ENCODE results near the gene SEC14L5.
"Not testable (repeated sequence)": the region's sequence is repeated elsewhere in the genome, so short reads cannot be mapped to it uniquely, and the experiment has no call there.

Gene SEC14L5

GRCh38 chr16:5042574-5043171 lies 84.5 kb downstream of the SEC14L5 start:
- DNase-seq, result no peak

GRCh38 chr16:5044011-5044540 lies 85.9 kb downstream of the SEC14L5 start:
- DNase-seq, result no peak

DNA sequence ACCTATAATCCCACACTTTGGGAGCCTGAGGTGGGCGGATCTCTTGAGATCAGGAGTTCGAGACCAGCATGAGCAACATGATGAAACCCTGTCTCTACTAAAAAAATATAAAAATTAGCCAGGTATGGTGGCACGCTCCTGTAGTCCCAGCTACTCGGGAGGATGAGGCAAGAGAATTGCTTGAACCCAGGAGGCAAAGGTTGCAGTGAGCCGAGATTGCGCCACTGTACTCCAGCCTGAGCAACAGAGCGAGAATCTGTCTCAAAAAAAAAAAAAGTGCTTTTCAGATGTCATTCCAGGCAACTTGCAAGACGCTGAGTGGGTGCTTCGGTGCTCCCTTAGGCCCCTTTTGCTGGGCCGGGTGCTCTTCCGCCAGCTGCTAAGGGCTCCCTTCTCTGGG lies 86.5 kb downstream of the SEC14L5 start:
- DNase-seq, result not testable (repeated sequence)

DNA sequence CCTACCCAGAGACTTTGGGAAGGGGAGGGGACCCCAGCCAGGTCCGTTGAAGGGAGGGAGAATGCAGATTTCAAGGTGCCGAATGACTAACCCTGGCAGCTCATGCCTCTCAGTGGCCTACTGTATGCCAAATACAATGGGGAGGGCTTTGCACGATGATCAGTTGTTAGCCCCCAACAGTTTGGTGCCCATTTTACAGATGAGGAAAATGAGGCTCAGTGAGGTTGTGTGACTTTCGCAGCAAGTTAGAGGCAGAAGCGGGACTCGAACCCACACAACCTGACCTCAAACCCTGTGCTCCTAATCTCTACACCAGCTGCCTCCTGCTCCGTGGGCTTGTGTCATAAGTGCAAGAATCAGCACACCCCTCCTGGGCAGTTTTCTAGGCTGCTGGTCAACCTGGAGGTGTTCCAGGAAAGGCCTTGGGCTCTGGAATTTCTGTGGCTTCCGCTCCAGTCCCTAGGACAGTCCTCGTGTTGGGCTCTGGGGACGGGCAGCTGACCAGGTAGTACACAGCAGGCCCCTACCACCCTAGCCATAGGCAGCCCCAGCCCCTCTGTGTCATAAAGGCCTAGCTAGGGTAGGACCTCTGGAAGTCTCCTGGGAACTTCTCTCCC lies 87.5 kb downstream of the SEC14L5 start:
- no peak for DNase-seq

DNA sequence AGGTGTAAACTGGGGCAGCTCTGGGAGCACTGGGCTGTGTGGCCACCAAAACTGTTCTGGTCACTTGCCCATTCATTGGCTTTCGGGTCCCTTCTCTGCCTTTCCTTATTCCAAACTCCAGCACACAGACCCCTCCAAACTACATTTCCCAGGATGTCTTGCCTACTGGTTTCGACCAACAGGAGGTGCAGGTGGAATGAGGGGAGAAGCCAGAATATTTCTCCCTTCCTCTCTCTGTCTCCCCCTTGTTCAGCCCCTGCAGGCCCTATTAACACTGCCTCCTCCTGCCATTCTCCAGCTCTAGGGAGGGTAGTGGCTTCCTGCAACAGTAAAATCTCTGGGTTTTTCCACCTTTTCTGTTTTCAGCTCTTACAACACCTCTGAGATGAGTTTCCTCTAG lies 88.8 kb downstream of the SEC14L5 start:
- DNase-seq, result no peak

DNA sequence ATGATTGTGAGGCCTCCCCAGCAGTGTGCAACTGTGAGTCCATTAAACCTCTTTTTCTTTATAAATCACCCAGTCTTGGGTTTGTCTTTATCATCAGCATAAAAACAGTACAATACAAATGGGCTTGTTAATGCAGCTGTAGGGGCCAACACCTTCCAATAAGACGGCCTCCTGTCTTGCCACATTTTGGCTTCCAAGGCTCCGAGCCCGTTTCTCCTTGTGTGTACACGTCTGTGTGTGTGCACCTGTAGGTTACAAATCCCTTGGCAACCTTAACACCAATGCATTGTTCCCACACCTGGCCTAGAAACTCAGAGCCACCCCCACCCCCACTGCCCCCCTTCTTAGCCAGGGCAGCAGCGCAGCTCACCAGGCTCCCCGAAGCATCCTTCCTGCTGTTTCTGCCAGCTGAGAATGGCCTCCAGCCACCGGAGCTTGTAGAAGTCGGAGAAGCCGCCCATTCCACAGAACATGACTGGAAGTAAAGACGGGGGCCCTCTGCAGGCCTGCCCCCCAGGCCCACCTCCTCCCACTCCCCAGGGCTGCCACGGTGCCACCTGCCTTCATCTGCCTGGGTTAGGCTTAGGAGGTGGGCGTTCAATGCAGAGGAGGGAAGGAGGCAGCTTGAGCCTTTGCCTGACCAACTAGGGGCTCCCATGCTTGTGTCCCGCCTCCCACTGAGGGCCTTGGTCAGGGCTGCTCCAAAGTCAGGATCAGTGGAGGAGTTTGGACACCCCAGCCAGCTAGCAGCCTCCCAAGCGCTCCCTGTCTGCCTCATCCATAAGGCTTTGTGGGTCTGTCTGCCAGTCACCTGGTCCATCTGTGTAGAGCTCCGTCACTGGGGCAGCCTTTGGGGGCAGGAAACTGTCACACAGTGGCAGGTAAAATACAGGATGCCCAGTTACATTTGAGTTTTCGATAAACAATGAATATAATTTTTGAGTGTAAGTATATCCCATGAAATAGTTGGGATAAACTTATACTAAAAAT lies 97.0 kb downstream of the SEC14L5 start:
- no peak for DNase-seq

- no peak for DNase-seq
Measured at GRCh38 chr16:5056352-5056751, 98.2 kb downstream of the SEC14L5 start.

GRCh38 chr16:5058476-5058875 lies 100.3 kb downstream of the SEC14L5 start:
- peak in 1 of 2 experiments; percentile 0 for DNase-seq

- no peak for DNase-seq
Measured at GRCh38 chr16:5059386-5060072, 101.4 kb downstream of the SEC14L5 start.

DNA sequence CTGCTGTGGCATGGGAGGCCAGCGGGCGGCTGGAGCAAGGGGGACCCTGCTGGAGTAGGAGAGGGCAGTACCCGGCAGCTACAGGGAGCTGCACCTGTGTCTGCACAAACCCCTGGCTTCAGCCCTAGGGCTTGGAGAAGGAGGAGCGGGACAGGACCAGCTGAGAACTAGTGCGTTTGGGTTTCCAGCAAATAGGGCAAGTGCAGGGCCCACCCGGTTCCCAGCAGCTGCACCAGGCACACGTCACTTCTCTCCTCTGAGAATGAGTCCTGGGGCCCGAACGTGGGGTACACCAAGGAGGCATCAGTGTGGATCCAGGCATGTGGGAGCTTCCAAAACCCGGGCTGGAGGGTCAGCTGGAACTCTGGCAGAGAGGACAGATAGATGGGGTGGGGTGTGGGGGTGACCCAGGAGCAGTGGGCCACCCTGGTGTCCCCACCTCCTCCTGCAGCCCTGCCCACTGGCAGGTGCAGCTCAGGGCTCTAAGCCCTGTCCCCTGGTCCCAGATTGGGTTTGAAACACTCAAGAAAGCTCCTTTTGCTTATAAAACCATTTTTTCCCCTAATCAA lies 102.0 kb downstream of the SEC14L5 start:
- no peak for DNase-seq

GRCh38 chr16:5062051-5062450 lies 103.9 kb downstream of the SEC14L5 start:
- no peak for DNase-seq

DNA sequence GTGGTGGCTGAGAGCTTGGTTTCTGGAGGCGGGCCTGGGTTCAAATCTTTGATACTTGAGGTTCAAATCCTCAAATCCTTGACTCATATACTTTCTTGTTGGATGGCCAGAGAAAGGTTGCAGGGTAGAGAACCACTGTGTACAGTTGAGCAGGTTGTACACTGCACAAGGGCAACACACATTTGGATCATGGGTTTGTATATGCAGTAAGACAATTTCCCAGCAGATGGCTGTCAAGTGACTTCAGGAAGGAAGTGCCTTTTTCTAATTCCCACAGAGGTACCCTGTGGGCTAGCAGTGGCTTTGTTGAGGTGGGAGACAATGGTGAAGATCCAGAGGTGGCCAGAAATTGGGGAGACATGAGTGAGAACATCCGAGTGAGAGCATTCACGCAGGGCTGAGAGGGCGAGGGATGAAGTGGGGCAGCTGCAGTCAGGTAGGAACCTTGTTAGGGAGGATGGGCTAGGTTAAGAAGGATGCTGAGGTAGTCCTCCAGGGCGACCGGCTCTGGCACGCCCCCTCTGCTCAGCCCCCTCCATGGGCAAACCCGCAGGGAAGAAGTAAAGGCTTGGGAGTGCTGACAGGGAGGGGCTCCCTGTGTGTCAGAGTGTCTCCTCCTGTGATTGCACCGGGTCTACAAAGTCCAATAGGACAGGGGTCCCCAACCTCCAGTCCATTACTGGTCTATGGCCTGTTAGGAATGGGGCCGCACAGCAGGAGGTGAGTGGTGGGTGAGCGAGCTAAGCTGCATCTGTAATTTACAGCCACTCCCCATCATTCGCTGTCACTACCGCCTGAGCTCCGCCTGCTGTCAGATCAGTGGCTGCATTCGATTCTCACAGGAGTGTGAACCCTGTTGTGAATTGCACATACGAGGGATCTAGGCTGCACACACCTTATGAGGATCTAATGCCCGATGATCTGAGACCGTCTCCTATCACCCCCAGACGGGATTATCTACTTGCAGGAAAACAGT lies 104.9 kb downstream of the SEC14L5 start:
- DNase-seq, result peak in 1 of 2 experiments; percentile 7

GRCh38 chr16:5064915-5065314 lies 106.8 kb downstream of the SEC14L5 start:
- DNase-seq, result no peak

GRCh38 chr16:5065326-5065725 lies 107.2 kb downstream of the SEC14L5 start:
- no peak for DNase-seq

DNA sequence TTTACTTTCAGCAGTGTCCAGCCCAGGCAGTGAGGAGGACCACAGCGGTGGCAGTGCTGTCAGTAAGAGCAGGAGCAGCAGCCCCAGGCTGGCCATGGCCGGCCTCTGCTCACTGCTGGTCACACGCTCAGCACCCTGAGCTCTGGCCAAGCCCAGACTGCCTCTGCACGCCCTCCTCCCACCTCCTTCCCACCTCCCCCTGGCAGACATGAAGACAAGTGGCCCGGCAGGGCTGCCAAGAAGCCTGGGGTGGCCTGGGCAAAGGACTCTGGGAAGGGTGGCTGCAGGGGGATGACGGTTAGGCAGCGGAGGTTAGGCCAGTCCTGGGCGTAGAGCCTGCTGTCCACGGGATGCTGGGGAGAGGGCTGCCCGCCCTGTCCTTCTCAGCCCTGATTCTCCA lies 107.7 kb downstream of the SEC14L5 start, which contains the start of gene C16orf89:
C16orf89 (minus strand) TSS at position 144 of the 400 bp plus-strand sequence; CDS start at position 96, 48 bp downstream.
- no peak for DNase-seq

GRCh38 chr16:5066511-5066910 lies 108.4 kb downstream of the SEC14L5 start:
- DNase-seq, result no peak

Measured in Kasumi-1 (cell line).